Measurements from ENCODE around the gene RPH3AL. TPM values are rescaled to one million over a fixed set of nuclear protein-coding genes. Genes with fewer than 3 reads are reported as not detected.

Gene RPH3AL
- total and polyA plus RNA-seq, 2 donors, result 2.6 to 3.2 TPM

GRCh38 chr17:356671-357434 is 4.2 kb upstream of the RPH3AL start:
- H3K27ac ChIP-seq (ENCODE audit: low read depth in 1 of 2, low read length in 1 of 2), result no peak overlapping the region
- no peak overlapping the region for H3K4me3 ChIP-seq (ENCODE audit: low read length in 2 of 2)
- no peaks in the 10 kb centered on the region for H3K27me3 ChIP-seq (ENCODE audit: control insufficient read depth in 2 of 2, insufficient read depth in 1 of 2, low read length in 1 of 2)
- DNase-seq (ENCODE audit: low read depth in 6 of 9, low spot score in 9 of 9), result no peak
- H3K4me1 ChIP-seq (ENCODE audit: control insufficient read depth in 2 of 2, insufficient read depth in 2 of 2, low read length in 2 of 2), result peaks cover 0 to 7% of the 10 kb centered on the region in 2 donors
- 96% methylated on average over 30 of the region's 30 CpGs for WGBS
- H3K9me3 ChIP-seq (ENCODE audit: control insufficient read depth in 2 of 2, insufficient read depth in 1 of 2, low read length in 1 of 2), result peaks cover 1 to 20% of the 10 kb centered on the region in 2 donors
- no peaks in the 10 kb centered on the region for H3K36me3 ChIP-seq (ENCODE audit: control insufficient read depth in 2 of 2, insufficient read depth in 2 of 2, low read length in 1 of 2)

GRCh38 chr17:354651-355556 is 2.3 kb upstream of the RPH3AL start:
- Histone ChIP-seq H3K4me1 (ENCODE audit: control insufficient read depth in 2 of 2, insufficient read depth in 2 of 2, low read length in 2 of 2) (peaks cover 0 to 12% of the 10 kb centered on the region in 2 donors), H3K9me3 (ENCODE audit: control insufficient read depth in 2 of 2, insufficient read depth in 1 of 2, low read length in 1 of 2) (peaks cover 0 to 20% of the 10 kb centered on the region in 2 donors), H3K36me3 (ENCODE audit: control insufficient read depth in 2 of 2, insufficient read depth in 2 of 2, low read length in 1 of 2) (no peaks in the 10 kb centered on the region), H3K27me3 (ENCODE audit: control insufficient read depth in 2 of 2, insufficient read depth in 1 of 2, low read length in 1 of 2) (no peaks in the 10 kb centered on the region), H3K4me3 (ENCODE audit: low read length in 2 of 2) (no peak overlapping the region), H3K27ac (ENCODE audit: low read depth in 1 of 2, low read length in 1 of 2) (no peak overlapping the region)
- WGBS, result 95% methylated on average over 19 of the region's 19 CpGs
- DNase-seq (ENCODE audit: low read depth in 6 of 9, low spot score in 9 of 9), result no peak

GRCh38 chr17:353838-354234 is 1.2 kb upstream of the RPH3AL start:
- peaks cover 0 to 20% of the 10 kb centered on the region in 2 donors for H3K9me3 ChIP-seq (ENCODE audit: control insufficient read depth in 2 of 2, insufficient read depth in 1 of 2, low read length in 1 of 2)
- WGBS, result 96% methylated on average over 8 of the region's 8 CpGs
- H3K4me3 ChIP-seq (ENCODE audit: low read length in 2 of 2), result no peak overlapping the region
- H3K27ac ChIP-seq (ENCODE audit: low read depth in 1 of 2, low read length in 1 of 2), result no peak overlapping the region
- peaks cover 0 to 12% of the 10 kb centered on the region in 2 donors for H3K4me1 ChIP-seq (ENCODE audit: control insufficient read depth in 2 of 2, insufficient read depth in 2 of 2, low read length in 2 of 2)
- no peaks in the 10 kb centered on the region for H3K36me3 ChIP-seq (ENCODE audit: control insufficient read depth in 2 of 2, insufficient read depth in 2 of 2, low read length in 1 of 2)
- DNase-seq (ENCODE audit: low read depth in 6 of 9, low spot score in 9 of 9), result no peak
- no peaks in the 10 kb centered on the region for H3K27me3 ChIP-seq (ENCODE audit: control insufficient read depth in 2 of 2, insufficient read depth in 1 of 2, low read length in 1 of 2)

- no peak for DNase-seq (ENCODE audit: low read depth in 6 of 9, low spot score in 9 of 9)
- Histone ChIP-seq H3K27ac (ENCODE audit: low read depth in 1 of 2, low read length in 1 of 2) (no peak overlapping the region), H3K4me1 (ENCODE audit: control insufficient read depth in 2 of 2, insufficient read depth in 2 of 2, low read length in 2 of 2) (peaks cover 0 to 12% of the 10 kb centered on the region in 2 donors), H3K4me3 (ENCODE audit: low read length in 2 of 2) (no peak overlapping the region), H3K36me3 (ENCODE audit: control insufficient read depth in 2 of 2, insufficient read depth in 2 of 2, low read length in 1 of 2) (no peaks in the 10 kb centered on the region), H3K27me3 (ENCODE audit: control insufficient read depth in 2 of 2, insufficient read depth in 1 of 2, low read length in 1 of 2) (no peaks in the 10 kb centered on the region), H3K9me3 (ENCODE audit: control insufficient read depth in 2 of 2, insufficient read depth in 1 of 2, low read length in 1 of 2) (peaks cover 0 to 20% of the 10 kb centered on the region in 2 donors)
- WGBS, result 69% methylated on average over 8 of the region's 8 CpGs
Measured at GRCh38 chr17:353213-353837, 718 bp upstream of the RPH3AL start.

- WGBS, result 92% methylated on average over 19 of the region's 19 CpGs
- peaks cover 0 to 12% of the 10 kb centered on the region in 2 donors for H3K4me1 ChIP-seq (ENCODE audit: control insufficient read depth in 2 of 2, insufficient read depth in 2 of 2, low read length in 2 of 2)
- peaks cover 0 to 19% of the 10 kb centered on the region in 2 donors for H3K9me3 ChIP-seq (ENCODE audit: control insufficient read depth in 2 of 2, insufficient read depth in 1 of 2, low read length in 1 of 2)
- no peak for DNase-seq (ENCODE audit: low read depth in 6 of 9, low spot score in 9 of 9)
- H3K27me3 ChIP-seq (ENCODE audit: control insufficient read depth in 2 of 2, insufficient read depth in 1 of 2, low read length in 1 of 2), result no peaks in the 10 kb centered on the region
- H3K36me3 ChIP-seq (ENCODE audit: control insufficient read depth in 2 of 2, insufficient read depth in 2 of 2, low read length in 1 of 2), result no peaks in the 10 kb centered on the region
- H3K27ac ChIP-seq (ENCODE audit: low read depth in 1 of 2, low read length in 1 of 2), result peak overlapping the region in 1 of 2 donors; percentile 55
- no peak overlapping the region for H3K4me3 ChIP-seq (ENCODE audit: low read length in 2 of 2)
Measured at GRCh38 chr17:351875-352420, 659 bp downstream of the RPH3AL start.

- 85% methylated on average over 6 of the region's 6 CpGs for WGBS
- H3K4me3 ChIP-seq (ENCODE audit: low read length in 2 of 2), result no peak overlapping the region
- H3K36me3 ChIP-seq (ENCODE audit: control insufficient read depth in 2 of 2, insufficient read depth in 2 of 2, low read length in 1 of 2), result no peaks in the 10 kb centered on the region
- H3K9me3 ChIP-seq (ENCODE audit: control insufficient read depth in 2 of 2, insufficient read depth in 1 of 2, low read length in 1 of 2), result peaks cover 0 to 13% of the 10 kb centered on the region in 2 donors
- no peak overlapping the region for H3K27ac ChIP-seq (ENCODE audit: low read depth in 1 of 2, low read length in 1 of 2)
- H3K27me3 ChIP-seq (ENCODE audit: control insufficient read depth in 2 of 2, insufficient read depth in 1 of 2, low read length in 1 of 2), result no peaks in the 10 kb centered on the region
- DNase-seq (ENCODE audit: low read depth in 6 of 9, low spot score in 9 of 9), result no peak
- H3K4me1 ChIP-seq (ENCODE audit: control insufficient read depth in 2 of 2, insufficient read depth in 2 of 2, low read length in 2 of 2), result peaks cover 0 to 12% of the 10 kb centered on the region in 2 donors
Measured at GRCh38 chr17:351449-351738, 1.2 kb downstream of the RPH3AL start.

- Histone ChIP-seq H3K36me3 (ENCODE audit: control insufficient read depth in 2 of 2, insufficient read depth in 2 of 2, low read length in 1 of 2) (no peaks in the 10 kb centered on the region), H3K4me3 (ENCODE audit: low read length in 2 of 2) (no peak overlapping the region), H3K27me3 (ENCODE audit: control insufficient read depth in 2 of 2, insufficient read depth in 1 of 2, low read length in 1 of 2) (no peaks in the 10 kb centered on the region), H3K4me1 (ENCODE audit: control insufficient read depth in 2 of 2, insufficient read depth in 2 of 2, low read length in 2 of 2) (peaks cover 0 to 12% of the 10 kb centered on the region in 2 donors), H3K9me3 (ENCODE audit: control insufficient read depth in 2 of 2, insufficient read depth in 1 of 2, low read length in 1 of 2) (peaks cover 0 to 13% of the 10 kb centered on the region in 2 donors), H3K27ac (ENCODE audit: low read depth in 1 of 2, low read length in 1 of 2) (peak overlapping the region in 1 of 2 donors; percentile 47)
- WGBS, result 59% methylated on average over 8 of the region's 8 CpGs
- DNase-seq (ENCODE audit: low read depth in 6 of 9, low spot score in 9 of 9), result no peak
Measured at GRCh38 chr17:350706-351448, 1.7 kb downstream of the RPH3AL start.

- peaks cover 0 to 12% of the 10 kb centered on the region in 2 donors for H3K4me1 ChIP-seq (ENCODE audit: control insufficient read depth in 2 of 2, insufficient read depth in 2 of 2, low read length in 2 of 2)
- no peak overlapping the region for H3K4me3 ChIP-seq (ENCODE audit: low read length in 2 of 2)
- H3K27me3 ChIP-seq (ENCODE audit: control insufficient read depth in 2 of 2, insufficient read depth in 1 of 2, low read length in 1 of 2), result no peaks in the 10 kb centered on the region
- H3K9me3 ChIP-seq (ENCODE audit: control insufficient read depth in 2 of 2, insufficient read depth in 1 of 2, low read length in 1 of 2), result peaks cover 0 to 2% of the 10 kb centered on the region in 2 donors
- no peaks in the 10 kb centered on the region for H3K36me3 ChIP-seq (ENCODE audit: control insufficient read depth in 2 of 2, insufficient read depth in 2 of 2, low read length in 1 of 2)
- no peak overlapping the region for H3K27ac ChIP-seq (ENCODE audit: low read depth in 1 of 2, low read length in 1 of 2)
- 56% methylated on average over 3 of the region's 3 CpGs for WGBS
- DNase-seq (ENCODE audit: low read depth in 6 of 9, low spot score in 9 of 9), result no peak
Measured at GRCh38 chr17:349666-350065, 2.9 kb downstream of the RPH3AL start.
